Measurements from ENCODE around the gene TMEM229B. TPM values are rescaled to one million over a fixed set of nuclear protein-coding genes. Genes with fewer than 3 reads are reported as not detected.

The TMEM229B gene
- total RNA-seq = 0.29 and 2.0 TPM in 2 replicates

DNA sequence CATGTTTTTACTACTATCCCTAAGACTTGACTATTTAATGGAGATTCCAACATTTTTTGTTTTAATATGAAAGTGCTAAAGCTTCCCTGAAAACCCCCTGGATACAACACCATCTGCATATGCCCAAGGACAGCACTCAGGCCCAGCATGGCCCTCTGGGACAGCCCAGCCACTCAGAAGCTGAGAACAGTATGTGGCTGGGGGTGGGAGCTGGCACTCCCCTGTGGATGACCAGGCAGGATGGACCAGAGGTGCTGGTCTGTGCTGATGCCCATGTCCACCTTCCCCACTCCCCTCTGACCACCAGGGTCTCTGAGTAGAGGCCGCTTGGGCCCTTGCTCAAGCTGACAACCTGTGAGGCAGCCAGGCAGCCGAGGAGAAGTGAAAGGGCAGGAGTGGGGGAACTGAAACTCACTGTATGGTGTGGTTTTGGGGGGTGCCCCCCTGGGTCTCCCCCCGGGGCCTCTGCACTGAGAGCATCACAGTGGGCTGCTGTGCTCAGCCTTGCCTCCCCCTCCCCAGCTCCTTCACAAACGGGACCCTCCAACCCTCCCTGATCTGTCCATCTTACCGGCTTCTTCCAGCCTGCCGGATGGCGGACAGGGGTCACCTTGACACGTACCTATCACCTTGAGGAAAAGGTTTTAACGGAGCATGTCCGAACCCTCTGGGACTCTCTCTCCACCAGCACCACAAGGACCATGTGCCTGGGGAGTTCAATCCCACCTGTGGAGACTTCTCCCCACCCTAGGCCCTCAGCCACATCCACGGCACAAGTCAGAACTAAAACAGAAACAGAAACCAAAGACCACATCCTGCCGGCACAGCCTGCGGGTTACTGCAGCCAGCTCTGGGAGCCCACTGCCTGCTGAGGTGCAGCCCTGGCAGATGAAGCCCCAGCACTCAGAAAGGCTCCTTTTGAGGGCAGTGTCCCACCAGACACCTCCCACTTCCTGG is at the start of gene TMEM229B:
Gene TMEM229B (minus strand): TSS at position 785 of the 957 bp plus-strand sequence. CDS start 14,798 bp downstream, outside the sequence.

DNA sequence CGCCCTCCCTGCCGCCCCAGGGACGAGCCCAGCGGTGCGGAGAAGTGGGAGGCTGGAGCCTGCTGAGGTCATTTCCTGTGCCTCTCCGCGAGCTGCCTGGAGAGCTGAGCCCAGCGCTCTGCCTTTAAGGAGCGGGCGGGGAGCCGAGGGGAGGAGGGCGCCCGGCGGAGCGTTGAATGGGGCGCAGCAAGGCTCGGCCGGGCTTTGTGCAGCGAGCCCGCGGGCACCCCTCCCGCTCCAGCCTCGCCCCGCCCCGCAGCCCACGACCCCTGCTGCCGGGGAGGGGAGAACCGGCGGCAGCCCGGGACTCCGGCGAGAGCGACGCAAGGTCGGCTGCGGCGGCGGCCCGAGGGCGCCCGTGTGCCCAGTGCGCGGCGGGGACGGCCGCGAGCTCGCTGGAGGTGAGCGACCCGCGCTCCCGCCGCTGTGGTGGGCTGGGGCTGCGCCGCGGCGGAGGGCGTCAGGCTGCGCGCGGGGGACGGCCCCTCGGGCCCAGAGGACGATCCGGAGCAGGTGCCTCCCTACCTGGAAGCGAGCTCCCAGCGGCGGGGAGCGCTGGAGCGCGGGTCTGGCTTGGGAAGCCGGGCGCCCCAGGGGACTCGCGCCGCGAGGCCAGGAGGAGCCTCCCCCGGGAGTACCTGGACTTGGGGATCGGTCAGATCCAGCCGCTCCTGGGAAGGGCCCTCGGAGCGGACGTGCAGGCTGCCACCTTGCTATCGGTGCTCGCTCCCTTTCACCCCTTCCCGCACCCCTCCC is 44.7 kb upstream of the TMEM229B start, which contains the start of gene PLEKHH1:
Gene PLEKHH1 (plus strand): TSS at position 293 of the 756 bp plus-strand sequence. CDS start 8,578 bp downstream, outside the sequence.

Other genes starting within 250 kb of the TMEM229B start
- gene PALS1, start 247.3 kb downstream of the TMEM229B start, total RNA-seq = 26.5 and 44.9 TPM in 2 replicates
- 86.3 and 130 TPM in 2 replicates for gene ATP6V1D, start 128.9 kb downstream of the TMEM229B start, total RNA-seq
- 129 and 208 TPM in 2 replicates for gene EIF2S1, start 128.4 kb downstream of the TMEM229B start, total RNA-seq
- gene PLEK2, start 76.6 kb downstream of the TMEM229B start, total RNA-seq = 3.0 and 6.7 TPM in 2 replicates
- 0.15 and 0.17 TPM in 2 replicates for gene PLEKHH1, start 44.6 kb upstream of the TMEM229B start, total RNA-seq
- gene PIGH, start 111.5 kb upstream of the TMEM229B start, total RNA-seq = 14.7 and 18.9 TPM in 2 replicates
- 0.99 and 7.3 TPM in 2 replicates for gene ARG2, start 131.2 kb upstream of the TMEM229B start, total RNA-seq
- 86.5 and 95.4 TPM in 2 replicates for gene VTI1B, start 185.9 kb upstream of the TMEM229B start, total RNA-seq
- 96.3 and 137 TPM in 2 replicates for gene RDH11, start 207.0 kb upstream of the TMEM229B start, total RNA-seq
- 0.15 TPM in 1 of 2 replicates, not detected in the other for gene RDH12, start 213.2 kb upstream of the TMEM229B start, total RNA-seq

Data from smooth muscle cell of trachea (primary cell).